AG04449 (cell line): ENCODE results near the gene SPATA31D3.
A peak's percentile ranks its signal among the peaks of the same experiment; 100 is the strongest.

Experiments
- CTCF ChIA-PET: fragments of 350-600 bp; formaldehyde crosslinking; extraction: SDS; loops from one replicate; lab custom pipeline; 2021; ENCODE audit warnings: antibody characterized with exemption; lab: Yijun Ruan, JAX
- POLR2A ChIA-PET: fragments of 400-600, 350-600 bp; formaldehyde crosslinking; extraction: SDS; loops from one replicate; lab custom pipeline; 2020; ENCODE audit warnings: antibody characterized with exemption, inconsistent platforms; lab: Yijun Ruan, JAX
- DNase-seq: peaks from one replicate; pipeline ENCODE4 v3.0.0-alpha.2; 2010; ENCODE audit warnings: low read depth, low spot score
- H3K4me3 ChIP-seq: 2 replicates; pipeline ENCODE4 v1.5.1; 2011; ENCODE audit warnings: low read depth, mild to moderate bottlenecking, control low read depth, low read length
- TF ChIP-seq, protein P1 (sequence below): IDR thresholded peaks from one replicate; pipeline ENCODE4 v1.5.1; 2011; ENCODE audit warnings: mild to moderate bottlenecking, moderate library complexity, low read length, control low read depth, inconsistent platforms; ENCODE audit not compliant: insufficient read depth; ENCODE audit errors: missing control alignments

SPATA31D3 gene

DNA sequence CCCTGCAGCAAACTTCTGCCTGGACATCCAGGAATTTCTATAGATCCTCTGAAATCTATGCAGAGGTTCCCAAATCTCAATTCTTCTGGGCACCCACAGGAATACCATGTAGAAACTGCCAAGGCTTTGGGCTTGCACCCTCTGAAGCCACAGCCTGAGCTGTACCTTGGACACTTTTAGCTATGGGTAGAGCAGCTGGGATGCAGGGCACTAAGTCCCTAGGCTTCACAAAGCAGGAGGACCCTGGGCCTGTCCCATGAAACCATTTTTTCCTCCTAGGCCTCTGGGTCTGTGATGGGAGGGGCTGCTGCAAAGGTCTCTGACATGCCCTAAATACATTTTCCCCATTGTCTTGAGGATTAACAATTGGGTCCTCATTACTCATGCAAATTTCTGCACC, 12.3 kb downstream of the SPATA31D3 start:
- CTCF ChIA-PET = no interaction called here
- TF ChIP-seq, protein P1, sequence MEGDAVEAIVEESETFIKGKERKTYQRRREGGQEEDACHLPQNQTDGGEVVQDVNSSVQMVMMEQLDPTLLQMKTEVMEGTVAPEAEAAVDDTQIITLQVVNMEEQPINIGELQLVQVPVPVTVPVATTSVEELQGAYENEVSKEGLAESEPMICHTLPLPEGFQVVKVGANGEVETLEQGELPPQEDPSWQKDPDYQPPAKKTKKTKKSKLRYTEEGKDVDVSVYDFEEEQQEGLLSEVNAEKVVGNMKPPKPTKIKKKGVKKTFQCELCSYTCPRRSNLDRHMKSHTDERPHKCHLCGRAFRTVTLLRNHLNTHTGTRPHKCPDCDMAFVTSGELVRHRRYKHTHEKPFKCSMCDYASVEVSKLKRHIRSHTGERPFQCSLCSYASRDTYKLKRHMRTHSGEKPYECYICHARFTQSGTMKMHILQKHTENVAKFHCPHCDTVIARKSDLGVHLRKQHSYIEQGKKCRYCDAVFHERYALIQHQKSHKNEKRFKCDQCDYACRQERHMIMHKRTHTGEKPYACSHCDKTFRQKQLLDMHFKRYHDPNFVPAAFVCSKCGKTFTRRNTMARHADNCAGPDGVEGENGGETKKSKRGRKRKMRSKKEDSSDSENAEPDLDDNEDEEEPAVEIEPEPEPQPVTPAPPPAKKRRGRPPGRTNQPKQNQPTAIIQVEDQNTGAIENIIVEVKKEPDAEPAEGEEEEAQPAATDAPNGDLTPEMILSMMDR = no peak
- DNase-seq = no peak
- no peak overlapping the region for H3K4me3 ChIP-seq
- POLR2A ChIA-PET = no interaction called here

DNA sequence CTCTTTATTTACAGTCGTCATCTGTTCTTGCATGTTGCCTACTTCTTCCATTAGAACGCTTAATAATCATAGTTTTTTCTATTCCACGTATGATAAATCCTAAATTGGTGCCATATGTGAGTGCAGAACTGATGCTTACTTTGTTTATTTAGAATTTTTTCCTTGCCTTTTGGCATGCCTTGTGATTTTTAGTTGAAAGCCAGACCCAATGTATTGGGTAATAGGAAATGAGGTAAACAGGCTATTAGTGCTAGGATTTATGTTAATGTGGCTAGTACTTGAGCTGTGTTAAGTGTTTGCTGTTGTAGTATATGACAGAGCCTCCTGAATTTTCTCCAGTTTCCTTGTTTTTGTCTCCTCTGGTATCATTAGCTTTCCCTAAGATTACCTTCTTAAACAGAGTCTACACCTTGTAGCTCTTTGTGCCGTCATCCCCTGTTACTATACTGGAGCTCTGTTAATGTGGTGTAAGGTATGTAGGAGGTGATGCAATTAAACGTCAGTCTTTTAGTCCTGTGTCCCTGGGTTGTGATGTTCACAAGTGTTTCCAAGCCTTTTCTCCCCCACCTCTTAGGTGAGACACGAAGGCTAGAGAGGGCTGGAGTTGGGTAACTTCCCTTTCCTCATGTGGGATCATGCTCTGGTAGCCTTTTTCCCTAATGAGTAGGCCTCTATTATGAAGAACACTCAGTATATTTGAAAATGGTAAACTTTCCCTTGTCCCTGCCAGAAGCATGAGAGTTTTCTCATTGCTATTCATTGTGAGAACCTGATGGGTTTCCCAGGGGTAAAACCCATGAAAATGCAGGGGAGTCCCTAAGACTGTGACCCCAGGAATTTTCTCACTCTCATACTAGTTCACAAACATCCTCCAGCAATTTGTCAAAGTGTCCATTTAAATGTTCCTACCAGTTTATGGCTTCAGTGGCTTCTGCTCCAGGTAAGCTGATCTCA, 21.2 kb downstream of the SPATA31D3 start:
- TF ChIP-seq, protein P1 = no peak
- H3K4me3 ChIP-seq = no peak overlapping the region
- DNase-seq = peak; percentile 3
- POLR2A ChIA-PET = no interaction called here
- CTCF ChIA-PET = no interaction called here

DNA sequence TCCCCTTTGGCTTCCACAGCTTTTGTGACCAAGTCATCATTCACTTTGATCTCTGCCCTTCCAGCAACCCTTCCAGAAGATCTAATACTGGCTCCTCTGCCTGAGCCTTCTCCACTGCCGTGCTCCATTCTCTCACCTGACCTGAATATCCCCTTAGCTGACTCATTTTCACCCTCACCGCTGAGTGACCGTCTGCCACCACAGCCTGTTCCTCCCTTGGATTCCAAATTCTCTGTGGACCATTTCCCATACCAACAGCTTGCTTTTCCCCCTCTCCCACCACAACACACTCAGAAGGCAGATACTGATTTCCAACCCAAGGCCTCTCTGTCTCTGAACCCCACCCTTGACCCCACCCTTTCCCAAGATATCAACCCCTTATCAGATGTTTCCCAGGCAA, 24.7 kb downstream of the SPATA31D3 start:
- TF ChIP-seq, protein P1 = no peak
- DNase-seq = no peak
- ChIA-PET POLR2A (no interaction called here), CTCF (no interaction called here)
- no peak overlapping the region for H3K4me3 ChIP-seq

DNA sequence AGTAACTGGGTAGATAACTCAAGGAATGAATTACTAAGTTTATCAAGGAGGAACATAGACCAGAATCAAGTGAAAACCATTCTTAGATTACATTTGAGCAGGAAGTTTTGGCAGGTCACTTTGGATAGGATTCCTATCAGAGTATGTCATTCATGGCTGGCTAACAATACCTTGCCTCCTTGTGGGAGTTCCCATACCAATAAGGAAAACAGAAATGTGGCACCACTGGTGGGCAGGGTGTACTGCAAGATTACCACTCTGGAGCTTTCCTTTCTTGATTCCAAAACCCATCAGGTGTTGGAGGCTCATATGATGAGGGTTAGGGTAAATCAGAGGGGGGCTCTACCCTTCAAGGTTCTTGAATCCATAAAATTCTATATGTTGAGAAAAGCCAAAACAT, 26.7 kb downstream of the SPATA31D3 start:
- H3K4me3 ChIP-seq = no peak overlapping the region
- no peak for DNase-seq
- TF ChIP-seq, protein P1 = no peak
- ChIA-PET POLR2A (no interaction called here), CTCF (interaction anchor here (1.3 kb wide), 1 partner anchor 636 kb away, joined by 4 read pairs; no protein-coding TSS in a partner anchor)

DNA sequence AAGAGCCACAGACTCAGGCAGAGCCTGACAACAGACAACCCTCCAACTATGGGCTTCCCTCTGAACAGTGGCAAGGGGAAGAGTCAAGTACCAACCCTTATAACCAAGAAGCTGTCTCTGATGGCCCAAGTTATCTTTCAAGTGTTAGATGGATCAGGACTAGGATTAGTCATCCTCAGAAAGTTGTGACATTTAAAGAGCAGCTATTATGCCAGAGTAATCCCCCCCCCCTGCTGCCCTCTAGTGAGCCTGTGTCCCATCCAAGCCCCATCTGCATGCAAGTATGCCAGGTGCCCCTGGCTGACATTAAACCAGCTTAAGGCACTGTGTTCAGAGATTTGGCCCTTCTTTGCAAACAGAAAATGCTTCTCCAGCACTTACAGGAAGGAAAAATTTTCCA, 28.4 kb downstream of the SPATA31D3 start:
- ChIA-PET POLR2A (no interaction called here), CTCF (no interaction called here)
- TF ChIP-seq, protein P1 = no peak
- H3K4me3 ChIP-seq = no peak overlapping the region
- no peak for DNase-seq

DNA sequence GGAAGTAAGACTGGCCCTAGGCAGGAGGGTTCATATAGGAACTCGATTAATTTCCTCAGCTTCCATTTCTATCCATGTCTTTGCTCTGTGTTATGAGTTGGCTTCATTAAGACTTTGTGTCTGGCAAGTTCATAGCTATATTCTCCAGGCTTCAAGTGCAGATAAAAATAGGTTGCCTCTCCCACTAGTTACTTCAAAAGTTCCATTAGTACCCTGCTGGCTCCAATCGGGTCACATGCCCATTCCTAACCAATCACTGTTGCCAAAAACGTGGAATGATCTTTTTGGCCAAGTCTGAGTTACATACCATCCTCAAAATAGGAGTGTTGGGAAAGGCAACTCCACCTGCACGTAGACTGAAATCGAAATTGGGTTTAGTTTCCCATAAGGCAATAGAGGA, 31.5 kb downstream of the SPATA31D3 start:
- H3K4me3 ChIP-seq = no peak overlapping the region
- no peak for DNase-seq
- ChIA-PET POLR2A (no interaction called here), CTCF (no interaction called here)
- TF ChIP-seq, protein P1 = no peak
